Activated gamma-delta T cell treated with anti-CD3 and anti-CD28 coated beads, Interleukin-2, amount 50 U/mL, for 16 hours (primary cell): ENCODE measurements around the gene FSCN2.

ENCODE experiments used
- DNase-seq: peaks from one replicate; pipeline ENCODE4 v3.0.0-alpha.2; 2020; ENCODE audit warnings: low read depth

The FSCN2 gene, protein sequence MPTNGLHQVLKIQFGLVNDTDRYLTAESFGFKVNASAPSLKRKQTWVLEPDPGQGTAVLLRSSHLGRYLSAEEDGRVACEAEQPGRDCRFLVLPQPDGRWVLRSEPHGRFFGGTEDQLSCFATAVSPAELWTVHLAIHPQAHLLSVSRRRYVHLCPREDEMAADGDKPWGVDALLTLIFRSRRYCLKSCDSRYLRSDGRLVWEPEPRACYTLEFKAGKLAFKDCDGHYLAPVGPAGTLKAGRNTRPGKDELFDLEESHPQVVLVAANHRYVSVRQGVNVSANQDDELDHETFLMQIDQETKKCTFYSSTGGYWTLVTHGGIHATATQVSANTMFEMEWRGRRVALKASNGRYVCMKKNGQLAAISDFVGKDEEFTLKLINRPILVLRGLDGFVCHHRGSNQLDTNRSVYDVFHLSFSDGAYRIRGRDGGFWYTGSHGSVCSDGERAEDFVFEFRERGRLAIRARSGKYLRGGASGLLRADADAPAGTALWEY

GRCh38 chr17:81527591-81528383, at the start of gene FSCN2:
TSS of gene FSCN2 (plus strand) at chr17:81528377. CDS start at chr17:81528532, 155 bp downstream.
- DNase-seq = no peak

- DNase-seq = no peak
Observed at GRCh38 chr17:81479175-81480071, 48.8 kb upstream of the FSCN2 start.

- DNase-seq = no peak
Observed at GRCh38 chr17:81480140-81481072, 47.8 kb upstream of the FSCN2 start.

DNA sequence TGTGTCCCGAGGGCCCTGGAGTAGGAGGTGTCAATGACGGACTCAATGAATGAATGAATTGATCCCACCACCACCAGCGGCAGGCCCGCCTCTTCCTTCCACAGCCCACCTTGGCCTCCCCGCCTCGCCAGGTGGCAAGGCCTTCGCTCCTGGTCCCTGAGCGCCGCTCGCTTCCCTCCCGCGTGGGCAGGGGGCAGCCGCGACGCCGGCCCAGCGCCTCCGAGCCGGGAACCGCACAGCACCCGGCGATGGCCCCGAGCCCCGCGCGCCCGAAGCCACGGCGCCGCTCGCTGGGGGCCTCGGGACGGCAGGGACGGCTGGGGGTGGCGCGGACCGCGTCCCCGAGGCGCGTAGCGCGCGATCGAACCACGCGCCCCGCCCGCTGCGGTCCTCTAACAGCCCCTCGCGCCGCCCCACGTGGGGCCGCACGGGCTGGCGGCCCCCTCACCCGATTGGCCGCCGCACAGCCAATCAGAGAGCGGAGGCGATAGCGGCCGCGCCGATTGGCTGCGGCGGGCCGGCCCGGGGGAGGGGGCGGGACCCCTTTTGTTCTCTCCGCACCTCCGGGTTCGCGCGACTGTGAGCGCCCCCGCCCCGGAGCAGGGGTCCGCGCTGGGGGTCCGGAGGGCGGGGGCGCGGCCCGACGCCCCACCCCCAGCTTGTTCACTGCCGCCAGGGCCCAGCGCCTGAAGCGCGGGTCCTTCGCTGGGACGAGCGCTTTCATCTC, 46.9 kb upstream of the FSCN2 start:
- DNase-seq = peak; percentile 25

DNA sequence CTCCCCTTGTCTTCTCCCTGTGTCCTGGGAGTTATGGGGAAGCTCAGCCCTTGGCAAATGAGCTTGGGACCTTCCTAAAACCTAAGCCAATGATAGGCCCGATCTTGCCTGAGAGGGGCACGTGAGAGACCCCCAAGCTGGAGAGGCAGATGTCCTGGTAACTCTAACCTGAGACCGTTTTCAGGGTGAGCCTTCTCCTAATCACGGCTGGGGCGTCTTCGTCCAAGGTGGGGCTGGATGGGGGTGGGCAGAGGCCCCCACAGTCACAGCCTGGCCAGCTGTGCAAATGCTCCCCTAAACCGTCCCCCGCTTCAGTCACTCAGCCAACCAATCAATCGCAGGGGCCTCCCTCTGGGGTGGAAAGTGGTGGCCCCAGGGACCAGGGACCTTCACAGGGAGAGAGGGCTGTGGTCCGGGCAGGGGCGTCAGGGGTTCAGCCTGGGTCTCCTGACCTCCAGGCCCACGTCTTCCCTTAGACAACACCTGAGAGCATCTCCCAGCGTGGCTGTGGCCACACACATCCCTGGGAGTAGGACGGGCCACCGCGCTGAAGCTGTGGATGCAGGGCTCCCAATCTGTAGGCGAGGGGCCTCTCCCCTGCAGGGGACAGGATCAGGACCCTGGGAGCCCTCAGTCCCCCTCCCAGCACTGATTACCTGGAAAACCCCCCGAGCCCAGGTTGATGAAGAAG, 46.2 kb upstream of the FSCN2 start:
- DNase-seq = no peak

DNA sequence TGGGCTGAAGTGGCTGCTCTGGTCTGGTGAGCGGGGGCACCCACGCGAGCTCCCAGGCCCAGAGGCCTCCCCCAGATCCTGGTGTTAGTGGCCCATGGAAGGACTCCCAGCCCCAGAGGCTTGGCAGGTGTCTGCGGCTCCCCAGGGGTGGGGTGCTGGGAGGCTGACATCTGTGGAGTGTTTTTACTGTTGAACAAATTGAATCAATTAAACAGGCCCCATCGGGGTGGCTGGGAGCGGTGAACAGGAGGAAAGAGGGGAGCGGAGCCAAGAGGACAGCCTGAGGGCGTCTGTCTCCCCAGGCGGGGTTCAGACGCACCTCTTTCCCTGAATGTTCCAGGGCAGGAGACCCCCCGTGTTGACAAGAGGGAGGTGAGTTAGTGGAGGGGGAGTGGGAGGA, 45.5 kb upstream of the FSCN2 start:
- no peak for DNase-seq

DNA sequence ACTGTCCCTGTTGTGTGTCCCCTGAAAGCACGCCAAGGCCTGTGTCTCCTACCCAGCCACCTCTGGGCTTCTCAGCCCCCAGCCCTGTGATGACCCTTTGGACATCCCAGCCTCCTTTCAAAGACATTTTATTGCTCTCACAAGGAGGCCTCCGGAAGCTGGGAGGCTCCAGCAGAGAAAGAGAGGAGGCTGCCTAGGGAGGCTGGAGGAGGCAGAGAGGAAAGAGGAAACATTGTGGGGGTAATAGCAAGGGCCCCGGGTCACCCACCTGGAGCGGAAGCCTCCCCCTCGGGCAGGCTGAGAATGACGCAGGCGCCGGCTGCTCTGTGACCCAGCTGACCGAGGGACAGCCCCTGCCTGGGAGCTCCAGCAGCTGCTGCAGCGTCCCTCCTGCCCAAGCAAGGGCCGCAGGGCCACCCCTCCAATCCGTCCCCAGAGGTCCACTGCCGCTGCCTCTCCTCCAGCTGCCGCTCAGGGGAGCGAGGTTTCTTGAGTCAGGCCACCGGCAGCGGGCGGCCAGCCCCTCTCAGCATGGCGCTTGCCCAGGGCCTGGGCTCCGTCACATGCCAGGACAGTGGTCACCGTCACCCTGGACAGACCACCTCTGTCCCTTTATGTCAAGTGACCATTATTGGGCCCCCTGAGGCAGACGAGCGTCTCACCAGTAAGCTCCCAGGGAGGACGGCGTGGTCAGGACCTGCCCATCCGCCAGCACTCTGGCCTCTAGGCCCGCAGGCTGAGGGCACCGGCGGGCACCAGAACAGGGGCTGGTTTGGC, 44.9 kb upstream of the FSCN2 start:
- DNase-seq = no peak

- DNase-seq = no peak
Observed at GRCh38 chr17:81483862-81484194, 44.3 kb upstream of the FSCN2 start.

DNA sequence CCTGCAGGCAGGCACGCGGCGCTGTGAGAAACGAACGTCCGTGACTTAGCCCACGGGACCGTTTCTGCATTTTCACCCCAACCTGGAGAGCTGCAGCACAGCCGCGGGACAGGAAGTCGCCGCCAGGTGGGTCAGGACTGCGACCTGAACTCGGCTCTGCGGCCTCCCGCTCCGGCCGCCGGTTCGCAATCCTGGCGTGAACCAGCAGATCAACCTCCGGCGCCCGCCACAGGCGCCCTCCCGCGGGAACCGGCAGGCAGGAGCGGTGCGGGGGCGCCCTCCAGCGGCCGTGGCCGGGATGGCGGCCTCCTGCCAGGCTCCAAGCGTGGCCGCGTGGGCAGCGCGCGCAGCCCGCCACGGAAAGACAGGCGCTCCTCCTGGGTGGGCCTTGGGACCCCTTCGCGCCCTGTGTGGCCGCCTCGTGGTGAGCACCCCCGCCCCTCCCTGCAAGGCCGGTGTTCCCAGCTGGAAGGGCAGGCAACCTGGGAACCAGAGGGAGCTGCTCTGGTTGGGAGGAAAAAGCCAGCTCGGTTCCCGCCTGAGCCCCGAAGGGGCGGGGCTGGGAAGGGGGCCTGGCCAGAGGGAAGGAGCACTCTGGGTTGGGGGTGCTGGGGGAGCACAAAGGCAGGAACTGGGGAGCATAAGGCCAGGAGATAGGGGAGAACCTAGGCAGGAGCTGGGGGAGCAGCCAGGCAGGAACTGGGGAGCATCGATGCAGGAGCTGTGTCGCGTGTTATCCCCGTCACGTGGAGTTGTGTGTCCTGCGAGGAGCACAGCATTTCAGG, 43.8 kb upstream of the FSCN2 start:
- peak; percentile 80 for DNase-seq

DNA sequence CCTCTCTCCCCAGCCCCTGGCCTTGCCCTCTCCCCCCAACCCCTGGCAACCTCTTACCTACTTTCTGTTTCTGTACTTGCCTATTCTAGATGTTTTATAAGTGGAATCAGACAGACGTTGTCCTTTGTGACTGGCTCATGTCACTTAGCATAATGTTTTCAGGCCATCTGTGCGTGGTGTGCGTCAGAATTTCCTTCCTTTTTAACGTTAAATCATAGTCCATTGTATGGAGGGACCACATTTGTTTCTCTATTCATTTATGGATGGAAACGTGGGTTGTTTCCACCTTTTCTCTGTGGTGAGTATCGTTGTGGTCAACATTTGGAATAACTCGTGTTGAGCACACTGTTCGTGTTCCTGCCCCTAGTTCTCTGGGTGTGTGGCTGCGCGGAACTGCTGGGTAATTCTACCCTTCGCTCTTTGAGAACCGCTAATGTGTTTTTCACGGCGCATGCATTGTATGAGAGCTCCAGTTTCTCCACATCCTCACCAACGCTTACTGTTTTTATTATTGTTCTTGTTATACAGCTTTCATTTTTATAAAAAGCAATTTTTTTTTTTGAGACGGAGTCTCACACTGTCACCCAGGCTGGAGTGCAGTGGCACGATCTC, 41.9 kb upstream of the FSCN2 start:
- DNase-seq = no peak

DNA sequence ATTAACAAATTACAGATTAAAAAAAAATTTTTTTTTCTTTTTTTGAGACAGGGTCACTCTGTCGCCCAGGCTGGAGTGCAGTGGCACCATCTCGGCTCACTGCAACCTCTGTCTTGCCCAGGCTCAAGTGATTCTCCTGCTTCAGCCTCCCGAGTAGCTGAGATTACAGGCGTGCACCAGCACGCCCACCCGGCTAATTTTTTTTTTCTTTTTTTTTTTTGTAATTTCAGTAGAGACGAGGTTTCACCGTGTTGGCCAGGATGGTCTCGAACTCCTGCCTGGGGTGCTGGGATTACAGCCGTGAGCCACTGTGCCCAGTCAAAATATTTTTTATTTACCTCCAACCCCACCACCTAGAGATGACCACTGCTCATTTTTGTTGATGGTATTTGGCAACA, 41.1 kb upstream of the FSCN2 start:
- DNase-seq = no peak

- peak; percentile 64 for DNase-seq
Observed at GRCh38 chr17:81487487-81488275, 40.5 kb upstream of the FSCN2 start.

GRCh38 chr17:81488276-81488860, 39.8 kb upstream of the FSCN2 start:
- no peak for DNase-seq

- no peak for DNase-seq
Observed at GRCh38 chr17:81489012-81489997, 38.9 kb upstream of the FSCN2 start.
